Activated CD4-positive, alpha-beta T cell treated with anti-CD3 and anti-CD28 coated beads for 24 hours (primary cell): ENCODE measurements around the gene PHOSPHO1.
"Not testable (repeated sequence)": the region's sequence is repeated elsewhere in the genome, so short reads cannot be mapped to it uniquely, and the experiment has no call there.

Source experiments
- DNase-seq, 2 donors: peaks; one replicate each; pipeline ENCODE4 v3.0.0-alpha.2; 2020; ENCODE audit warnings: low read depth in 2 of 2

PHOSPHO1 gene

DNA sequence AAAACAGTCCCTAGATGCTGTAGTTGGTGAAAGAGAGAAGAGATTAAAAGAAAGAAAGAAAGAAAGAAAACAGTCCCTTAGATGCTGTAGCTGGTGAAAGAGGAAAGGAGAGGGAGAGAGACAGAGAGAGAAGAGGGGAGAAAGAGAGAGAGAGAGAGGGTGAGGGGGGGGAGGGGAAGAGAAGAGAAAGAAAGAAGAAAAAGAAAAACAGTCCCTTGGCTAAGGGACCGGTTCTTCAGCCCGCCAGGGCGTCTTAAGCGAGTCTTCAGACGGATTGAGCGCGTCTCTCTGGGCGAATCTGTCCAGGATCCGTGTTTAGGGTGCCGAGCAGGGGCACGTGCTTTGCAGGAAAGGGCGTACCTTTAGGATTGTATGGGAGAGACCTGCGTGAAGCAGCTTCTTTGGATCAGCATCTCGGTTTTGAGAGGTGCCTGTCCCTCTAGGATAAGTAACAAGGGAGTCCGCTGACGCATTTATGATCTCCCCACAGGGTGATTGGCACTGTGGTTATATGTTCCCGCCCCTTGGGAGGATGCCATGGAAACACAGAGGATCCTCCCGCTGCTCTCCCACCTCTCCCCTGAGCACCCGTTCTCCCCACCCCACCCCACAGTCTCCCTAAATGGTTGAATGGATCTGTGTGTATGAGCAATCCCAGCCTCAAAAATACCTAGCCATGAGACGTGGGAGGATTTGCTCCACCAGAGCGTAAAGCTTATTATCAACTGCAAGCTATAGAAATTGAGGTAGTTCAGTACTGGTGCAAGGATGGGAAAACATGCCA, 36.9 kb downstream of the PHOSPHO1 start:
- DNase-seq, result no peak

GRCh38 chr17:49191917-49192741, 38.5 kb downstream of the PHOSPHO1 start:
- peak; percentile 90 to 92 for DNase-seq

DNA sequence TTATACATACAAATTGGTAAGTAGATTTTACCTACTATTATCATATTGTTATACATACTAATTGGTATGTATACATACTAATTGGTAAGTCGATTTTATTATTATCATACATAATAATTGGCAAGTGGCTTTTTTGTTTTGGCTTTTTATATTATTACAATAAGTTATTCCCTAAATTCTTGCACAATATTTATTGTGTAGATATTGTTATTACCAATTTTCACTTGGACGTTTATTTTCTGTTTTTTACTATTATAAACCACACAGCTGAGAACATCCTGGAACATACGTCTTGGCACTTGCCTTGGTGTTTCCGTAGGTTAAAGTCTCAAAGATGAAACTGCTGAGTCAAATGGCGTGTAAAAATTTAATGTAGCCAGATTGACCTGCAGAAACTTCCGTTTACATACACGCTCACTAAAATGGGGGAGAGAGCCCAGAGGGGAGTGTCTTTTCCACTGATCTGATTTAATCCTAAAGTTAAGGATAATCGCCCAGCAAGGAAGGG, 39.1 kb downstream of the PHOSPHO1 start:
- DNase-seq, result no peak

DNA sequence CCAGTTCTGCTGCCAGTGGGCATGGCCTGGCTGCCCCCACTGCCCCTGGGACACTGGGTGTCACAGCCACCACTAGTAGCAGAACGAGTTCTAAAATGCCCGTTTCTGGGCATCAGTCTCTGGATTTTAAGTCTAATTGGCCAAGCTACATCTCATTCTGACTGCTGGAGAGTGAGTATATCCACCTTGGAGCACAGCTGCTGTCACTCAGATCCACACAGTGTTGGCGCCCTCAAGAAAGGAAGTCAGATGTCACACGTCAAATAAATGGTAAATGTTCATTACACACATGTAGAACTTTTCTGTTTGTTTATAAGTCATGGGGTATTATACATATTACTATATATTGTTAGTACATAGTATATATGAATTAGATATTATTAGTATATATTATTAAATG, 39.7 kb downstream of the PHOSPHO1 start:
- DNase-seq, result no peak

DNA sequence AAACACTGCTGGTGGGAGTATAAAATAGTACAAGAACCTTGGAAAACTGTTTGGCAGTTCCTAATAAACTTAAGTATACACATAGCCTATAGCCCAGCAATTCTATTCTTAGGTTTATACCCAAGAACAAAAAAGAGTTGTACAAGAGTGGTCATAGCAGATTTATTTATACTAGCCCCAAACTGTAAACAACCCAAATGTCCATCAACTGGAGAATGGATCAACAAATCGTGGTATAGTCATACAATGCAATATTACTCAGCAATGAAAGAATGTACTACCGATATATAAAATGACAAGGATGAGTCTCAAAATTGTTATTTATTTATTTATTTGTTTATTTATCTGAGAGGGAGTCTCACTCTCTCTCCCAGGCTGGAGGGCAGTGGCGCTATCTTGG, 43.3 kb downstream of the PHOSPHO1 start:
- DNase-seq, result no peak

DNA sequence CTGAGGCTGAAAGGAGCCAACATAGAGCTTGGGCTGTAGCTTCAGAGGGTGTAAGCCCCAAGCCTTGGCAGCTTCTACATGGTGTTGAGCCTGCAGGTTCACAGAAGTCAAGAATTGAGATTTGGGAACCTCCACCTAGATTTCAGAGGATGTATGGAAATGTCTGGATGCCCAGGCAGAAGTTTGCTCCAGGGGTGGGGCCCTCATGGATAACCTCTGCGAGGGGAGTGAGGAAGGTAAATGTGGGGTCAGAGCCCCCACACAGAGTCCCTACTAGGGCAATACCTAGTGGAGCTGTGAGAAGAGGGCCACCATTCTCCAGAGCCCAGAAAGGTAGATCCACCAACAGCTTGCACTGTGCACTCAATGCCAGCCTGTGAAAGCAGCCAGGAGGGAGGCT, 45.2 kb downstream of the PHOSPHO1 start:
- DNase-seq, result not testable (repeated sequence)

DNA sequence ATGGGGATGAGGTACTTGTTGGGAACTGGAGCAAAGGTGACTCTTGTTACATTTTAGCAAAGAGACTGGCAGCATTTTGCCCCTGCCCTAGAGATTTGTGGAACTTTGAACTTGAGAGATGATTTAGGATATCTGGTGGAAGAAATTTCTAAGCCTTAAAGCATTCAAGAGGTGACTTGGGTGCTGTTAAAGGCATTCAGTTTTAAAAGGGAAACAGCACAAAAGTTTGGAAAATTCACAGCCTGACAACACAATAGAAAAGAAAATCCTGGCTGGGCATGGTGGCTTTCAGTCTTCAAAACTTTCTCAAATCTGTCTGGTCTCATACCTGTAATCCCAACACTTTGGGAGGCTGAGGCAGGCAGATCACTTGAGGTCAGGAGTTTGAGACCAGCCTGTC, 46.1 kb downstream of the PHOSPHO1 start:
- not testable (repeated sequence) for DNase-seq

DNA sequence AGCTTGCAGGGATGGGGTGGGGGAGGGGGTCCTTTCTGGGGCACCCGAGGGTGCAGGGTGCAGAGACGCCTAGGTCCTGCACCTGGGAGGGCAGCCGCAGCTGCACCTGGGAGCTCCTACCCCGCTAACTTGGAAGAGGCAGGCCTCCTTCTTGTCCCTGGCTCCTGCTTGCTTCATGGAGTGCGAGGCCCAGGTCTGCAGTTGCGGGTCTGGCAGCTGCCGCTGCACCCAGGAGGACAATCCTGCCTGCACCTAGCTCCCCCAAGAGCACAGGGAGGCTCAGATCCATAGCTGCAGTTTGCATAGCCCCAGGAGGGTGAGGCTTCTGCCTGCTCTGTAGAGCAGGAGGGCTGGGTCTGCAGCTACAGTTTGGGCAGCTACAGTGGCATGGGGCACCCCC, 46.8 kb downstream of the PHOSPHO1 start:
- no peak for DNase-seq

GRCh38 chr17:49183341-49183740, 47.2 kb downstream of the PHOSPHO1 start:
- no peak for DNase-seq

DNA sequence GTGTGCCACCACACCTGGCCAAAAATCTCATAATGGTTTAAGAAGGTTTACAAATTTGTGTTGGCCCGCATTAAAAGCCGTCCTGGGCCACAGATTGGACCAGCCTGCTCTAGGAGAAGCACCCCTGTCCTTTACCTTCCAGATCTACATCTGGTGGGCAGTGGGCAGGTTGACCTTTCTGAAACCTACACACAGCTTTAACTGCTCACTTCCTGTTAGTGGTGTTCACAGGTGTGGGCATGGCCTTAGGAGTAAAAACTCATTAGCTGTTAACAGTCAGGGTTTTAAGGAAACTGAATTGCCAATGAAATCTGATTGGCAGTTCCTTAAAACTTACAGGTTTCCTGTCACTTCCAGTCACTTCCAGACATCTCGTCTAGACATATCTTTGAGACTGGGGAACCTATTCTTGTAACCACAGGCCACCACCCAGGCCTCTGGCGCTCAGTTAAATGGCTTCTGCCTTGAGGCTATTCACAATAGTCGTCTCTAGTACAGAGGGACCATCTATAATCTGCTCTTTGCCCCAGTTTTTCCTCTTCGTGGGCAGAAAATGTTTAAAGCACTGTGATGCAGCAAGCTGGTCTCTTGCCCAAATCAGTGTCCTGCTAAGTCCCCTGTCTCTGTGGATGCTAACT, 49.5 kb downstream of the PHOSPHO1 start:
- no peak for DNase-seq

DNA sequence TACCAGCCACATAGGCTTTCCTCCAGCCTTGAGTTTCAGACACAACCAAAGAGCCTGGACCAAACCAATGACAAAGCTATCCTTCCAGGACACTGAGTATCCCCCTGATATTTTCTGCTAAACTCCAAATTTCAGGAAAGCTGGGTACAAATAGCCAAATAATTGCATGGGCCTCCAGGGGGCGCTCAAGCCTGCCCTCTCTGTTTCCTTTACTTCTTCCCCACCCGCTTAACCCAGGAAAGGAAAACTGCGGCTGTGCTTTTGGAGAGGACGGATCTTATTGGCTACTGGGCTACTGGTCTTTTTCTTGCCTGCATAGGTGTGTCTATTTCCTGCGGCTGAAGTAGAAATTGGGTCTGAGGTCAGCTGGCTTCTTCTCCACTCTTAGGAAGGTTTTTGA, 50.3 kb downstream of the PHOSPHO1 start:
- DNase-seq, result peak; percentile 49 to 55

GRCh38 chr17:49175978-49176377, 54.6 kb downstream of the PHOSPHO1 start:
- DNase-seq, result not testable (repeated sequence)
